Activated gamma-delta T cell treated with anti-CD3 and anti-CD28 coated beads, Interleukin-2, amount 50 U/mL, for 16 hours (primary cell): ENCODE data around the gene C4orf50.
A peak's percentile ranks its signal among the peaks of the same experiment; 100 is the strongest.
"Not testable (repeated sequence)": the region's sequence is repeated elsewhere in the genome, so short reads cannot be mapped to it uniquely, and the experiment has no call there.

Experiments used
- DNase-seq: peaks from one replicate; pipeline ENCODE4 v3.0.0-alpha.2; 2020; ENCODE audit warnings: low read depth

Gene C4orf50

GRCh38 chr4:6013564-6013963, 4.7 kb downstream of the C4orf50 start:
- no peak for DNase-seq

DNA sequence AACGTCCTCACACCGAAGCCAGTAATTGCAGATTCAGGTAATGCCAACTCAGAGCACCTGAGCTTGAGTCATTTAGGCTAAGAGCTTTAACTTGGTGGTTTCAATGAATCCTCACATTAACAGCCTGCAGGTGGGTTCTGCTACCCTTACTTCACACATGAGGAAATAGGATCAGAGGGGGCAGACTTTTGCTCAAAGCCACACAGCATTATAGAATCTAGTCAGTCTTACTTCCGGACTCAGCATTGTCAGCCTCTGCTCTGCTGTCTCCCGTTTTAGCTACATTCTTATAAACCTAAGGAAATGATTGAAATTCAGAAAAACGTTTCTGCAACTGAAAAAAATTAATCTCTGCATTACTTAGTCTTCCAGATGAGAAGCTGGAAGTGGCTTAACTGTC, 6.0 kb downstream of the C4orf50 start:
- DNase-seq: no peak

DNA sequence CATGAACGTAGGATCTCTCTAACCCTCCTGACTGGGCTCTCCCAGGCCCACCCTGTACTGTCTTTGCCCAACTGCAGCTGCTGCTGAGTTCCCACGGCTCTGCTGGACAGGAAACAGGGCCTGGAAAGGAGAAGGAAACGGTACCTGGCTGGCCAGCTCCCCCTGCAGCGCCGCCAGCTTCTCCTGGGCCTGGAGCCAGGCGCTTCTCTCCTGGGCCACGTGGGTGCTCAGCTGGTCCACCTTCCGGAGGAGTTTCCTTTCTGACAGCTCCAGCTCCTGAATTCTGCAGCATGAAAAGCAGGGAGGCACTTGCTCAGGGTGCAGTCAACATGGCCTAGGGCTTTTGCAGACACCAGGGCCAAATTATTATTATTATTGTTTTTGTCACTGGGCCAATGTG, 6.5 kb downstream of the C4orf50 start:
- DNase-seq: no peak

DNA sequence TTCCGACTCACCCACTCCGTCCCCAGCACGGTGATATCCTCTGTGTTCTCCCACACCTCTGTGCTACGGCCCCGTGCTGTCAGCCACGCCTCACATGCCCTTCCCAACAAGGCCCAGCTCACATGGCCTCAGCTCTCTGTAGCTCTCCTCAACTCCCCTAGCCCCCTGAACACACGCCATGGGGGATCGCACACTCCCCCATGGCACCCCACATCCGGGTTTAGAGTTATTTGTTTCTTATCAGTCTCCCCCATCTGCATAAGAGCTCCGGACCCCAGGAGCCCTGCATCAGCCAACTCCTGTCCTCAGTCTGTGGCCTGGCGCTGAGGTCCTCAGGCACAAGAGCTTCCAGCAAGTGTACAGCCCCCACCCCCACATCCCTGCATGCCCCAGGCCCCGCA, 7.0 kb downstream of the C4orf50 start:
- no peak for DNase-seq

- no peak for DNase-seq
Measured at GRCh38 chr4:6010789-6011188, 7.4 kb downstream of the C4orf50 start.

- DNase-seq: no peak
Measured at GRCh38 chr4:6009452-6009851, 8.8 kb downstream of the C4orf50 start.

- DNase-seq: no peak
Measured at GRCh38 chr4:6008766-6009385, 9.4 kb downstream of the C4orf50 start.

DNA sequence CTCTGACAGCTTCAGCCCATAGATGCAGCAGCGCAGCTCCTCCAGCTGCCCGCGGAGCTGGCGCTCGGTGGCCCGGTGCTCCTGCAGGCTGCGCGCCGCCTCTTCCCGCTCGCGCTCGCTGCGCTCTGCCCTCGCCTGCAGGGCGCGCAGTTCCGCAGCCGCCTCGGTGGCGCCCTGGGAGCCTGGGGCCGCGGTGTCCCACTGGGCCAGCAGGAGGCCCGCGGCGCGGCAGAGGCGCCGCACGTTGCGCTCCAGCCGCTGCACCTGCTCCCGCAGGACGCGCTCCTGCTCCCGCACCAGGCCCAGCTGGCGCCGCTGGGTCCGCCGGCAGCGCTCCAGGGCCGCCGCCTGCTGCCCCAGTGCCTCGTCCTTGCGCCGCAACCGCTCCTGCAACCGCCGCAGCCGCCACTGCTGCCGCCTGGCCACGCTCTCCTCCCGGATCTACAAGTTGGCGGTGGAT, 10.1 kb downstream of the C4orf50 start:
- DNase-seq: no peak

GRCh38 chr4:6005175-6005574, 13.1 kb downstream of the C4orf50 start:
- no peak for DNase-seq

DNA sequence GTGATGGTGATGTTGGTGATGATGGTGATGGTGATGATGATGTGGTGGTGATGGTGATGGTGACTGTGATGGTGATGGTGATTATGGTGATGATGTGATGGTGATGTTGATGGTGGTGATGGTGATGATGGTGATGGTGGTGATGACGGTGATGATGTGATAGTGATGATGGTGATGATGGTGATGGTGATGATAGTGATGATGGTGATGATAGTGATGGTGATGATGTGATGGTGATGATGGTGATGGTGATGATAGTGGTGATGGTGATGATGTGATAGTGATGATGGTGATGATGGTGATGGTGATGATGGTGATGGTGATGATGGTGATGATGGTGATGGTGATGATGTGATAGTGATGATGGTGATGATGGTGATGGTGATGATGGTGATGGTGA, 14.7 kb downstream of the C4orf50 start:
- not testable (repeated sequence) for DNase-seq

DNA sequence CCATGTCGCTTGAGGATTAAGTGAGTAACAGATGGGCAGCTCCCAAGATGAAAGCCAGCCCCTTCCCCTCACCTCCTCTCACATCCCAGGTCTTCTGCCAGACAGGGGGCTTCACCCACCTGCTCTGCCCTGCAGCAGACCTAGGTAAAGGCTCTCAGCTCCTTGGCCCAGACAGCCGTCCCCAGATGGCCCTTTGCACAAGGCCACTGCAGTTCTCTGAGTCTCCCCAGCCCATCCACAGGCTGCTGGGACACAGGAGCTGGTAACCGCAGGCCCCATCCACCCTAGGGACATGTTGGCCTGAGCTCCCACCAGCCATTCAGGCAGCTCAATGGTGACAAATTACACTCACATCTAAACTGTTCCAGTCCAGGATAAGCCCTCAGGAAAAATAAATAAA, 15.3 kb downstream of the C4orf50 start:
- DNase-seq: no peak

- no peak for DNase-seq
Measured at GRCh38 chr4:6002492-6002833, 15.8 kb downstream of the C4orf50 start.

- no peak for DNase-seq
Measured at GRCh38 chr4:6001680-6002491, 16.3 kb downstream of the C4orf50 start.

DNA sequence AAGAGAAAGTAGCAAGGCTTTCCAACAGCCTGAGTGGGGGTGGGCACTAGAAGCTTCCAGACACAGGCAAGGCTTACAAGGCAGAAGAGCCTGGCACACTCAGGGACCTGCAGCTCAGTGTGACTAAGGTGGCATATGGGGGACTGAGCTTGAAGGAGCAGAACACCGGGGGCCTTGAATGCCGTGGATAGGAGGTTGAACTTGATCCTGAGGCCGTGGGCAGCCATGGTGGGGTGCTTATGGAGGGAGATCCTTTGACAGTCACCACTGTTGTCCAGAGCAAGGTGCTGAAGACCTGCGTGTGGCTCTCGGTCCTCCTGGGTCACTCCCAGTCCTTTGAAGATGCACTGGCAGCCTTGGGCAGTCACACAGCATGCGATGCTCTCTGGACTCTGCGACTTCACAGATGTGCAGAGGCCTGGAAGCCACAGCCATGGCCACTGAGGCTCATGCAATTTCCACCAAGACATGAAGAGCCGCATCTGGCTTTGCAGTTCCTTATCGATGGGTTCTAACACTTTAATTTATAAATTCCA, 18.3 kb downstream of the C4orf50 start:
- DNase-seq: no peak

DNA sequence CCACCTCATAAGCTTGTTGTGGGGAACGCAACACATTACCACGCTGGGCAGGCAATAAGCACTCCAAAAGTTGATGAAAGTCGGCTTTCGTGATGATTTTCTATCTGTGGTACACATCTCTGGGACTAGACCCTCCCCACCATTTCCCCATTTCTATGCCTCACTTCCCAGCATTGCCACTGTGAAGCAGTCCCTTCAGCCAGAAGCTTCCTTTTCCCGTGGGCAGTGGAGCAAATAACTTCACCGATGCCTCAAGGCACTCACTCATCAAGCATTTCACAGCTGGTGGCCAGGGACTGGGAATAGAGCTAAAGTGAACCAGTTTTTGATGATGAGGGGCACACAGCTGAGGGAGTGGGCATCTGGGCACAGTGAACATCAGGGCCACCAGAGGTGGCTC, 18.9 kb downstream of the C4orf50 start:
- no peak for DNase-seq

- peak; percentile 15 for DNase-seq
Measured at GRCh38 chr4:5998333-5998936, 19.8 kb downstream of the C4orf50 start.

DNA sequence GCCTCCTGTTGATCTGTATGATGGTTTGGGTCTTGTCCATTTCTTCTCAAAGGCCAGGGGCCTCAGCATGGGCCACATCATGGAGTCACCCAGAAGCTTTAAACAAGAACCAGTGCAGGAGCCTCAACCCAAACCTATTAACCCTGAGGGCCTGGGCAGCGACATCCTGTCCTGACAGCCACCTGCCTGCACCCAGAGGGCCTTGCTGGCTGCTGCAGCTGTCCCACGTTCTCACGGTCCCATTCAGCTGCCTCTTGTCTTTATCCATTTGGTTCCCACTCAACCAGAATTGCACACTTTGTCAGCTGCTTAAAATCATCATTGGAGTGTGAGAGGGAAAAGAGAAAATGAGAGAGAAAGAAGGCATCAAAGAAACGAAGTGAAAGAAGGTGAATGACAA, 21.6 kb downstream of the C4orf50 start:
- DNase-seq: no peak

- no peak for DNase-seq
Measured at GRCh38 chr4:5995901-5996623, 22.2 kb downstream of the C4orf50 start.

DNA sequence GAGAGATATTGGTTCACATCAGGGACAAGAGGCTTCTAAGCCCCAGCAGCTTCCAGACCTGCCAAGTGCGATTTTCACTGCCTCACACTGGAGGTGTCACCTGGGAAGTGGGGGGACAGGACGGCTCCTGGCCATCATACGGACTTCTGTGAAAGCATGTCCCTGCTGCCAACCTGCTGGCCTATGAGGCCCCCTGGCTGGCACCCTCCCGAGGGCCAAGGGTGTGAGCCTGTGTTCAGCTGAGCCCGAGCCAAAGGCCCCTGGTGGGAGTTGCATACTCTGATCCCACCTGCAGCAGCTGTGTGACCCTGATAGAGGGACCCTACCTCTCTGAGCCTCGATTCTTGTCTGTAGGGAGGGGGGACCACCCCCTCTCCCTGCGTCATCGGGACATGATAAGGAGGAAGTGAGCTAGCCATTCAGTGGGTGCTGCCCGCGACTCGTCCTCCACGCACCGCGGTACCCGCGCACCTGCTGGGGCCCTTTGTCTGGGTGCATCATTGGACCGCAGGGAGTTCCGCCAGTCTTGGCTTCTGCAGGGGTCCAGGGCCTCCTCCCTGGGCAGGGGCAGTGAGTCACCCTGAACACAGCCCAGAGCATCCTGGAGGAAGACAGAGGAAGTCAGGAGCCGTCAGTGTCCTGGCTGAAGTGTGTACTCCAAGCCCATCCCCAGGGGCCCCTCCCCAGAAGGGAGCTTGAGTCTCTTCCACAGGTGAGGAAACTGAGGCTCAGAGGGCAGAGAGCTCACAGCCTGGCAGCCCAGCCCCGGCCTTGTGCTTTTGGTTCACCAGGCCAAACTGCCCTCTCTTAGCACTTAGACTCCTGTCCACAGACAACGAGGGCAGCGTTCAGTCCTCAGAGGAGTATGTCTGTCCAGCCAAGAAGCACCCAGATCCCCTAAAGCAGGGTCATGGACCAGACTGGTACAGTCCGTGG, 24.1 kb downstream of the C4orf50 start:
- DNase-seq: no peak

DNA sequence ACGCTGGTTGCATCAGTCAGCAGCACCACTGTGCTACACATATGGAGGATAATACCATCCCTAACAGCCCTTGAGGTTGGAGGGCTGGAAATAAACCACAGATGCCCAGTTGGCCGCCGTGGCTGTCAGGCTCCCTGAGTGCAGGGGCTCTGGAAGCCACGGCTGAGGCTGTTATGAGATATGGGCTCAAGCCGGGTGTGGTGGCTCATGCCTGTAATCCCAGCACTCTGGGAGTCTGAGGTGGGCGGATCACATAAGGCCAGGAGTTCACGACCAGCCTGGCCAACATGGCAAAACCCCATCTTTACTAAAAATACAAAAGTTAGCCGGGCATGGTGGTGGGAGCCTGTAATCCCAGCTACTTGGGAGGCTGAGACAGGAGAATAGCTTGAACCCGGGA, 24.9 kb downstream of the C4orf50 start:
- DNase-seq: not testable (repeated sequence)

DNA sequence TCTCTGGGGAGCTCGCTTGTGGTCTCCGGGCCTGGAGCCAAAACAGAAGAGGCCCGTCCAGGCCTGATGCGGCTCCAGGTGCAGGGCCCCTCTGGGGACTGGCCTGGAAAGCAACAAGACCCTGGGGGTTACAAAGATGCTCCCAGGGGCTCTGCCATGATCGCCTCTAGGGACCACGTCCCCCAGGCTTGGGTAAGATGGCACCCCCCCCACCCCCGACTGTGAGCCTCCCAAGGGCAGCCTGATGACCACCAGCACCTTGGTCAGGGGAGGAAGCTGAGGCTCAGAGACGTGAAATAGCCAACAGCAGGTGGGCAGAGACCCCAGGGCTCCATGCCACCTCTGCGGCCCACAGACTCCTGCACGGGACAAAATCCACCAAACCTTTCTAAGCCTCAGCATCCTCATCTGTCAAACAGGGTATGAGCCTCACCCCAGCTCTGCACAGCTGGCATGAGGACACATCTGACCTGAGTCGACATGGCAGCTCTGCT, 25.4 kb downstream of the C4orf50 start:
- no peak for DNase-seq
